Hematopoietic multipotent progenitor cell treated with erythropoietin and hydrocortisone succinate and interleukin-3 and kit ligand, for 6 days (in vitro differentiated cells): ENCODE measurements around the gene PHKA2.
"Not testable (repeated sequence)": the region's sequence is repeated elsewhere in the genome, so short reads cannot be mapped to it uniquely, and the experiment has no call there.

Experiments
- DNase-seq: peaks from one replicate; pipeline ENCODE4 v3.0.0-alpha.2; 2015

PHKA2 gene

DNA sequence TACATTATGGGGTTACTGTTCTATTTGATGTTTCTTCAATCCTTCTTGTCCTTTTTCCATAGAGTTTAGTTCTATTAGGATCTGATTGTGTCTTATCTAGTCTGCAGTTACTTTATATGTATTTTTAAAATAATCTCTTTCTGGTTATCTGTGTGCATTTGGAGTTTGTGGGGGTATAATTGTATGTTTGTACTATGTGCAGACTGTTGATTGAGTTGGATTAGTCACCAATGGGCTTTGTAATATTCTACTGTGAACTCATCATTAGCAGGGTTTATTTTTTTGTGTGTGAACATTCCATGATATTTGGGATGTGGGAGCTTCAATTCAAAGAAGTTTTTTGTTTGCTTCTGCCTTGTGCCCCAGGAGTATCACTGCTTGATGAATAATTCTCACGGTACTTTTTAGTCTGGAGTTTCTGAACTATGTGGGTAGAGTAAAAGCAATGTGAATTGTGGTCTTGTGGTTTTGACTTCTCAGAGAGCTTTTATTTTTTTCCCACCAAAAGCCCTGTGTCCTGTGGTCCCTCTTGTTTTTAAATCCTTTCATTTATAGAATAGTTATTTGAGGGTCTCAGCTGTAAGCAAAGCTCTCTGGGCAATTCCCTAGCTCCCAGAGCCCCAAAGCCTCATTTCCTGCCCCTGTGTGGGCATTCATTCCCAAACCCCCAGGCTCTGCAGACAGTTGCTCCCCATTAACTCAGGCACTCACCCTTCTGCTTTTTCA lies 127.8 kb downstream of the PHKA2 start:
- DNase-seq, result no peak

GRCh38 chrX:18847901-18848300 lies 136.0 kb downstream of the PHKA2 start:
- DNase-seq, result not testable (repeated sequence)
